Measurements from ENCODE around the gene RGS1.

Gene RGS1

DNA sequence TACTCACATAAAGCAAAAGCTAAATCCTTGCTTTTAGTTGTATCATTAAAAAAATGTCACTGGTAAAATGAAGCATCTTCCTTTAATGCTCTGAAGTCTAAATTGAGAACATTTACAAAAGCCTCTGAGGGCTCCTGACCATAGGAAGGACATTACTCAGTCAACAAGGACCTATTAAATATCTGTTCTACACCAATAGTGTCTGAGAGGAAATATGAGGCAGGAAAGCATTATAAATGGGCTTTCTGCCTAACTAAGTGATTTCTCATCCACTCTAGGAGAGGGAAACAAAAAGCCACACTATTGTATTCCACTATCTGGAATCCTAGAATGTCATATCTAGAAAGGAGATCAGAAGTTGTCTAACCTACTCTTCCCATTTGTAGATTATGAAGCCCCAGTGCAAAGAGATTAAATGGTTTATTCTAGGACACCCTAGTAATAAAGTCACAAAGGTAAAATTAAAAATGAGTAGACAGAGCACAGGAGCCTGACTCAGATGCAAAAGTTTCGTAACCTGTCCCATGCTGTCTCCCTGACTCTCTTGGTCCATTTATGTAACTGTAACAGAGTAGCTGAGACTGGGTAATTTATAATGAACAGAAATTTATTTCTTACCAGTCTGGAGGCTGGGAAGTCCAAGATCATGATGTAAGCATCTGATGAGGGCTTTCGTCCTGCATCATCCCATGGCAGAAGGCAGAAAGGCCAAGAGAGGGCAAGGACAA is 17.6 kb downstream of the RGS1 start:
- peak; percentile 32 for DNase-seq (ENCODE audit: low read depth)
- TF ChIP-seq, protein P1, sequence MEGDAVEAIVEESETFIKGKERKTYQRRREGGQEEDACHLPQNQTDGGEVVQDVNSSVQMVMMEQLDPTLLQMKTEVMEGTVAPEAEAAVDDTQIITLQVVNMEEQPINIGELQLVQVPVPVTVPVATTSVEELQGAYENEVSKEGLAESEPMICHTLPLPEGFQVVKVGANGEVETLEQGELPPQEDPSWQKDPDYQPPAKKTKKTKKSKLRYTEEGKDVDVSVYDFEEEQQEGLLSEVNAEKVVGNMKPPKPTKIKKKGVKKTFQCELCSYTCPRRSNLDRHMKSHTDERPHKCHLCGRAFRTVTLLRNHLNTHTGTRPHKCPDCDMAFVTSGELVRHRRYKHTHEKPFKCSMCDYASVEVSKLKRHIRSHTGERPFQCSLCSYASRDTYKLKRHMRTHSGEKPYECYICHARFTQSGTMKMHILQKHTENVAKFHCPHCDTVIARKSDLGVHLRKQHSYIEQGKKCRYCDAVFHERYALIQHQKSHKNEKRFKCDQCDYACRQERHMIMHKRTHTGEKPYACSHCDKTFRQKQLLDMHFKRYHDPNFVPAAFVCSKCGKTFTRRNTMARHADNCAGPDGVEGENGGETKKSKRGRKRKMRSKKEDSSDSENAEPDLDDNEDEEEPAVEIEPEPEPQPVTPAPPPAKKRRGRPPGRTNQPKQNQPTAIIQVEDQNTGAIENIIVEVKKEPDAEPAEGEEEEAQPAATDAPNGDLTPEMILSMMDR (IDR thresholded peaks at IDR 0.05; ENCODE audit: low read length, missing control alignments): no peak
- H3K4me3 ChIP-seq (replicated peaks; ENCODE audit: low read depth, low read length): no peak overlapping the region

DNA sequence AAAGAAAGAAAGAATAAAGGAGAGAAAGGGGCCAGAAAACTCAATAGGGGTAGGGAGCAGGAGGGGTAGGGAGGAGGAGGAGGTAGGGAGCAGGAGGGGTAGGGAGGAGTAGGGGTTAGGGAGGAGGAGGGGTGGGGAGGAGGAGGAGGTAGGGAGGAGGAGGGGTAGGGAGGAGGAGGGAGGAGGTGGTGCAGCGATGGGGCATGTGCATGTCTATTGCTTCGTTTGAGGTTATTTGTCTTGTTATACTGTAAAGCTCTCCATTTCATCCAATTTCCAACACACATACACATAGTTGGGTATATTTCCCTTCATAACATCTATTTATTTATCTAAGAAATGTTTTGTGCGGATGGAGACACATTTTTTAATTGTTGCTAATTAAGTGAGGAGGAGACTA is 19.7 kb downstream of the RGS1 start:
- no peak for DNase-seq (ENCODE audit: low read depth)
- no peak overlapping the region for H3K4me3 ChIP-seq (replicated peaks; ENCODE audit: low read depth, low read length)
- TF ChIP-seq, protein P1 (IDR thresholded peaks at IDR 0.05; ENCODE audit: low read length, missing control alignments): no peak

DNA sequence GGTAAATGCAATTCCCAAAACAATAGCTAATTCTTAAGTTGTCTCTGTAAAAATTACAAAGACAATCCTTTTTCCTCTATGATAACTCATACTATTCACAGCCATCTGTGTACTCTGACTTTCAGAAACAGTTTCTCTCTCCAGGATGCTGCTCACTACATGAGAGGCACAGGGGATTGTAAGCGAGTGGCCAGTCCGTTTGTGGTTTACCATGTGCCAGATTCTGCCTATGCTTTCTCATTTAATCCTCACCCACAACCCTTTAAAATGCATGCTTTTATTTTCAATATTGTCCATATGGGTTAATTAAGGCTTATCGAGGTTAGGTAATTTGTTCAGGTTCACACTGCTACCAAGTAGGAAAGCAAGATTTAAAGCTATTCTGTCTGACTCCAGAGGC is 23.0 kb downstream of the RGS1 start:
- TF ChIP-seq, protein P1 (IDR thresholded peaks at IDR 0.05; ENCODE audit: low read length, missing control alignments): no peak
- DNase-seq (ENCODE audit: low read depth): no peak
- no peak overlapping the region for H3K4me3 ChIP-seq (replicated peaks; ENCODE audit: low read depth, low read length)

DNA sequence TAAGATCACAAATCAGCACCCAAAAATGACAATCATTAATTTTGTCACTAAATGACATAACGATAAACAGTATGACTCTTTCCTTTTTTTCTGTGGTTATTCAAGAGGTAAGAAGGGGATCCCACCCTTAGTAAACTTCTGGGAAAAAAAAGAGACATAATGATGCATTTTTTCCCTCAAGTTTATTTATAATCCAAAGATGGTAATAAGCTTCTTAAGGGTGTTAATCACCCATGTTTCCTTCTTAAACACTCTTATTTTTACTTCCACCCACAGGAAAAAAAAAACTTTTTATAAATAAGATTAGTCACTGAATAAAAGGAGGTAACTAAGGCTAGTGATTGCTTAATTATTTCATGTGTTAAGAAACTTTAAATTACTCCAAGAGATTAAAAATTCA is 24.7 kb downstream of the RGS1 start:
- TF ChIP-seq, protein P1 (IDR thresholded peaks at IDR 0.05; ENCODE audit: low read length, missing control alignments): no peak
- H3K4me3 ChIP-seq (replicated peaks; ENCODE audit: low read depth, low read length): no peak overlapping the region
- no peak for DNase-seq (ENCODE audit: low read depth)

DNA sequence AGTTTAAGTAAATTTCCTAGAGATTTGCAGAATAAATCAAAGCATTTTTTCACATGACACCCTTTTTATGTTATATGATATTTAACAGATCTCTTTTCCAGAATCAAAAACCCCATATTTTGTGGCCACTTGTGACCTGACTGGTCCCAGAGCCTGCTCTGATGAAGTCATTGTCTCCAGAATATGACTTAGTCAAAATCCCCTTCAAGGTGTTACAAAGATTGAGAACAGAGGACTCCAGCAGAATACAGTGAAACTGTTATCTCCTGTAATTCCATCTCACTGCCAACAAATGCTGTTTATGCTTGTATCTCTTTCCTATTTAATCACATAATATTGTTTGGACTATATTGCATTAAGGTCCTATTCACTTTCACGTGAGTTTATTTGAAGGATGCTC is 25.6 kb downstream of the RGS1 start:
- H3K4me3 ChIP-seq (replicated peaks; ENCODE audit: low read depth, low read length): no peak overlapping the region
- TF ChIP-seq, protein P1 (IDR thresholded peaks at IDR 0.05; ENCODE audit: low read length, missing control alignments): no peak
- DNase-seq (ENCODE audit: low read depth): no peak

DNA sequence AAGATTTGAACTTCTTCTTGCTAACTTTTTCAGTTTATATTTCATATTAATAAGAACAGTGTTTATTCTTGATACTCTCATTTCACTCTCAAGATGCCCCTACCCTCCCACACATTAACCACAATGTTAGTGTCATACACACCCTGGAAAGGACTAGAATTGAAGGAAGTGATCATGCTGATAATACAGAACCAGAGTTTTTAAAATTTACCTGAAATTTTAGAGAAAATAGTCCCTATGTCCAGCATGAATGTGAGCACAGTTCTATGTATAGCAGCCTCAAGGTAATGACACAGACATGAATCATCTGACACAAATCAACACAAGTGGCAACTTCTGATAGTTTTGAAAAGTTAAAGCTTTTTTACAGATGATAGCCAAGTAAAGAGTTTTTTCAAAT is 26.0 kb downstream of the RGS1 start:
- TF ChIP-seq, protein P1 (IDR thresholded peaks at IDR 0.05; ENCODE audit: low read length, missing control alignments): no peak
- H3K4me3 ChIP-seq (replicated peaks; ENCODE audit: low read depth, low read length): no peak overlapping the region

DNA sequence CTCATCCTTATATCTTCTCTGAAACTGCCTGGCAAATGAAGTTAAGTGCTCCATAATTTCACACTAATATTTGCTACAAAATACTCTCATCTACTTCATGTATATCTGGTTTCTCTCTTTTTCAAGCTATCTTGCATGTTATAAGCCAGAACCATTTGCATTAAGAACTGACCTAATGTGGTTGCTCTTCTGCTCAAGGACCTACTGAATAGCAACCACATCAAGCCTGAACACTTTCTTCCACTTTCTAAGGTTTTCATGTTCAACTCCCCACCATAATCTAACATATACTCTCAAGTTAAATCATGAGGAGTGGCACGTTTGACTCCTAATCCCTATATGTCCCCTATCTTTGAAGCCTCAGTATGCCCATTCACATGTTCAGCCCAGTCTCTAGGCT is 27.2 kb downstream of the RGS1 start:
- DNase-seq (ENCODE audit: low read depth): no peak
- no peak overlapping the region for H3K4me3 ChIP-seq (replicated peaks; ENCODE audit: low read depth, low read length)
- TF ChIP-seq, protein P1 (IDR thresholded peaks at IDR 0.05; ENCODE audit: low read length, missing control alignments): no peak

More for the DNA sequence above, 26.0 kb downstream of the RGS1 start:
- DNase-seq (ENCODE audit: low read depth): peak; percentile 13
